GM12873 (cell line): Measurements from ENCODE around the gene RP2.

Experiments used
- TF ChIP-seq, protein P1 (sequence below): IDR thresholded peaks from 2 replicates; pipeline ENCODE4 v1.5.1; 2012; ENCODE audit warnings: low read depth, mild to moderate bottlenecking, moderate library complexity, low read length, control low read depth; ENCODE audit not compliant: insufficient read depth; ENCODE audit errors: missing control alignments

Gene RP2

DNA sequence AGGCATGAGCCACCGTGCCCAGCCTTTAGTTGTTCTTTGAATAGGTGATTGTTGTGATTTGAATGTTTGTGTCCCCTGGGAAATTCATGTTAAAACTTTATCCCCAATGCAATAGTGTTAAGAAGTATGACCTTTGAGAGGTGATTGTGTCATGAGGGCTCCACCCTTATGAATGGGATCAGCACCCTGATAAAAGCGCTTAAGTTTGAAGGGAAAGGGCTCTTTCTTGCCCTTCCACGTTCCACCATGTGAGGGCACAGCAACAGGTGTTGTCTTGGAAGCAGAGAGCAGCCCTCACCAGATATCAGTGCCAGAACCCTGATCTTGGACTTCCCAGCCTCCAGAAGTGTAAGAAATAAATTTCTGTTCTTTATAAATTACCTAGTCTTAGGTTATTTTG, 33.7 kb upstream of the RP2 start:
- TF ChIP-seq, protein P1, sequence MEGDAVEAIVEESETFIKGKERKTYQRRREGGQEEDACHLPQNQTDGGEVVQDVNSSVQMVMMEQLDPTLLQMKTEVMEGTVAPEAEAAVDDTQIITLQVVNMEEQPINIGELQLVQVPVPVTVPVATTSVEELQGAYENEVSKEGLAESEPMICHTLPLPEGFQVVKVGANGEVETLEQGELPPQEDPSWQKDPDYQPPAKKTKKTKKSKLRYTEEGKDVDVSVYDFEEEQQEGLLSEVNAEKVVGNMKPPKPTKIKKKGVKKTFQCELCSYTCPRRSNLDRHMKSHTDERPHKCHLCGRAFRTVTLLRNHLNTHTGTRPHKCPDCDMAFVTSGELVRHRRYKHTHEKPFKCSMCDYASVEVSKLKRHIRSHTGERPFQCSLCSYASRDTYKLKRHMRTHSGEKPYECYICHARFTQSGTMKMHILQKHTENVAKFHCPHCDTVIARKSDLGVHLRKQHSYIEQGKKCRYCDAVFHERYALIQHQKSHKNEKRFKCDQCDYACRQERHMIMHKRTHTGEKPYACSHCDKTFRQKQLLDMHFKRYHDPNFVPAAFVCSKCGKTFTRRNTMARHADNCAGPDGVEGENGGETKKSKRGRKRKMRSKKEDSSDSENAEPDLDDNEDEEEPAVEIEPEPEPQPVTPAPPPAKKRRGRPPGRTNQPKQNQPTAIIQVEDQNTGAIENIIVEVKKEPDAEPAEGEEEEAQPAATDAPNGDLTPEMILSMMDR: peak; percentile 36

DNA sequence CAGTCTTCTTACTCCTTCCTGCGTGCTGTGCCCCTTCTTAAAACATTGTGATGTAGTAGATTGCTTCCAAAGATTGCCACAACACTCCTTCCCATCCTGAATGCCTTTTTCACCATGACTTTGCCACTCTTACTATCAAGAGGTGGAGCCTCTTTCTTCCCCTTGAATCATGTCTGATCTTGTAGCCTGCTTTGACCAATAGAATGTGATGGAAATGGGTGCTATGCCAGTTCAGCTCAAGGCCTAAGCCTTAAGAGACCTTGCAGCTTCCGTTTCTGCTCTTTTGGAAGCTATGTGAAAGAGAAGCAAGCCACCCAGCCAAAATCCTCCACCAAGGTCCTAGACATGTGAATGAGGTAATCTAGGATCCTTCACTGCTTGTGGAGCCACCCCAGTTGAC, 31.6 kb upstream of the RP2 start:
- TF ChIP-seq, protein P1: no peak

DNA sequence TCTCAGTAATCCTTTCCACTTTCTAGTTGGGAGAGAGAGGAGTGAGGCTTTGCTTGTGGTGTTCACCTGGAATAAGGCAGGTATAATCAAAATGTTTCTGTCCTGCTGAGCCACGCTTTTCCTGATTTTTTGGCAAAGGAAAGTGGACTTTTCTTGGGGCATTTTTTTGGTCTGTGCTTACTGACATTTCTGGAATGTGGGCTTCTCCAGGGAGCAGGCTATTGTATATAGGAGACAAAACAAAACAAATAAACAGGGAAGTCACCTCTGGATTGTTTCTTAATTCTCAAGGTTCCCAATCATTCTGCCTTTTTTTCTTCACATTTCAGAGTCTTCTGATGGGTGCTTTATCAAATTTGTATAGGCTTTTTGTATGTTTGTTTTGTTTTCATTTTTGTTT, 25.7 kb upstream of the RP2 start:
- TF ChIP-seq, protein P1: no peak

DNA sequence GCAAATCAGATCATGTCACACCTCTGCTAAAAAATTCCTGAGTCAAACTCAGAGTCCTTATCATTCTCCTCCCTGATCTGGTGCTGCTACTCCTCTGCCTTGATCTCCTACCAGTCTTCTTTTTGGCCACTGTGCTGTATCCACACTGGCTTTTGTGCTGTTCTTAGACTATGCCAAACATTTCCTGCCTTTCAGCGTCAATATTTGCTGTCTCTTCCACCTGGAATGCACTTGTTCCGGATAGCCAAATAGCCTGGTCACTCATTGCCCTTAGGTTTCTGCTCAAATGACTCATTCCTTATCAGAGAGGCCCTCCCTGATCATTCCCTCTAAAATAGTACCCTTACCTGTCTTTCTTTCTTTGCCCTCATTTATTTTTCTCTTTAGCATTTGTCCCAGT, 24.4 kb upstream of the RP2 start:
- TF ChIP-seq, protein P1: no peak

DNA sequence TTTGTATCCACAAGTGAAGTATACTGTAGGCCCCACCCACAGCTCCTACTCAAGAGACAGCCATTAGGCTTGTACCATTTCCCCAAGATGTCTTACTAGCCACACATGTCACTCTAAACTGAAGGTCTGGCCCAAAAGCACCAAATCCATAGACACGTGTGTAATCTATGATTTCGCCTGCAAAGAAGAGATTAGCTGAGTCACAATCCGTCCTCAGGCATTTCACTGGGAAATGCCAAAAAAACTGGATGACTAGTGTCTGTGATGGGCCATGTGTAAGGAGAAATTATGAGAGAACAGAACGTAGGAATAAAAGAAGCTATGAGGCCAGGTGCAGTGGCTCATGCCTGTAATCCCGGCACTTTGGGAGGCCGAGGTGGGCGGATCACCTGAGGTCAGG, 21.9 kb upstream of the RP2 start:
- TF ChIP-seq, protein P1: no peak

DNA sequence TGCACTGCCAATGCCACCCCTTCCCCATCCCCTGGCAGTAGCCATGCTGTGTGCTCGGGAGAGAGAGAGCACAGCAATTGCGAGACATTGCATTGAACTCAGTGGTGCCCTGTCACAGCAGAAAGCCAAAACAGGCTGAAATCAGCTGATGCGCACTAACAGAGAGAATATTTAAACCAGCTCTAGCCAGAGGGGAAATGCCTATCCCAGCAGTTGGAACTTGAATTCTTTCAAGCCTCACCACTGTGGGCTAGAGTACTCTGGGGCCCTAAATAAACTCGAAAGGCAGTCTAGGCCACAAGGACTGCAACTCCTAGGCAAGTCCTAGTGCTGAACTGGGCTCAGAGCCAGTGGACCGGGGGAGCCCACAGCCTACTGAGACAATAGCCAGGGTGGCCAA, 17.7 kb upstream of the RP2 start:
- TF ChIP-seq, protein P1: no peak

DNA sequence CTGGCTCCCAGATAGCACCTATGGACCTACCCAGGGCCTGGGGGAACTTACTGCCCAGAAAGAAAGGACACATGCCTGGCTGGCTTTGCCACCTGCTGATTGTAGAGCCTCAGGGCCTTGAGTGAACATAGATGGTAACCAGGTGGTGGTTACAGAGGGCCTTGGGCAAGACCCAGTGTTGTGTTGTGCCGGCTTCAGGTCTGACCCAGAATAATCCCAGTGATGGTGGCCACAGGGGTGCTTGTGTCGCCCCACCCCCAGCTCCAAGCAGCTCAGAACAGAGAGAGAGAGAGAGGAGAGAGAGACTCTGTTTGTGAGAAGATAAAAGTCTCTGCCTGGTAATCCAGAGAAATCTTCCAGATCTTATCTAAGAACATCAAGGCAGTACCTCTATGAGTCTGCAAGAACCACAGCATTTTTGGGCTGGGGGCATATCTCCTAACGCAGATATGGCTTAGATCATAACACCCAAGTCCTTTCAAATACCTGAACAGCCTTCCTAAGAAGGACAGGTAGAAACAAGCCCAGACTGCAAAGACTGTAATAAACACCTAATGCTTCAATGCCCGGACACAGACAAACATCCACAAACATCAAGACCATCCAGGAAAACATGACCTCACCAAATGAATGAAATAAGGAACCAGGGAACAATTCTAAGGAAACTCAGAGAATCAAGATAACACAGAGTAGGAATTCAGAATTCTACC, 16.3 kb upstream of the RP2 start:
- TF ChIP-seq, protein P1: no peak
